Mammary microvascular endothelial cell (primary cell): ENCODE data around the gene TMEM50B. TPM values are rescaled to one million over a fixed set of nuclear protein-coding genes. Genes with fewer than 3 reads are reported as not detected.

ENCODE experiments used
- total RNA-seq: library from RNA; depleted of rRNA; stranded (reverse); fragments of >200 nt; gene quantifications from 2 replicates; pipeline ENCODE4 v1.2.3, GENCODE V29; 2015

TMEM50B gene
- 26.2 and 38.2 TPM in 2 replicates for total RNA-seq

DNA sequence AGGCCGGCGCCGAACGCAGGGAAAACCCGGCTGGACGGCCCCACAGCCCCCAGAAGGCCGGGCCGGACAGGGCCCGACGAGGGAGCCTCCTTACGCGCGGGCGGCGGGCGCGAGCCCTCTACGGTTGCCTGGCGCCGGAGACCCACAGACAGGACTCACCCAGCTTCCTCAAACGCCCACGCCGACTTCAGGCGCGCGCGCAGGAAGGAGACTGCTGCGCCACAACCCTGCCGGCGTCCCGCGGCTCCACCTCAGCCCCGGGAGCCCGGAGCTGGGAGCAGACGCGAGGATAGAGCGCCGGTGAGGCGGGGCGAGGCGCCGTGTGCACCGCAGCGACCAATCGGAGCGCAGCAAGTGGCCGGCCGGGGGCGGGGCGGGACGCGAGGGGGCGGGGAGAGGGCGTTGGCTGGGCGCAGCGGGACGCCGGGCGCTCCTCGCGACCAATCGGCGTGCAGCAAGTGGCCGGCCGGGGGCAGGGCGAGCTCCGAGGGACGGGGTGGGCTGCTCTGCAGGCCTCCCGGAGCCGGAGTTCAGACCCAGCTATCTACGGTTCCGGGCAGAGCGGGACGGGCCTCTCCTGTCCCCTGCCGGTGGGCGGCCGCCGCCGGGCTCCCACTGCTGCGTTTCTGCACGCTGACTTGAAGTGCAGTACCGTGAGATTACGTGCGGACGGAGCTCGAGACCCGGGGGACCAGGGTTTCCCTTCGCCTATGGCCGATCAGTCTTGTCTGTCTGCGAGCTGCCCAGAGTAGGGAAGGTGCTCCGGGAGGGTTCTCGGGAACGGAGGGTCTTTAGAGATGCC lies at the start of gene TMEM50B:
TSS of gene TMEM50B (minus strand) at position 296 of the 802 bp plus-strand sequence. CDS start 11,089 bp downstream, outside the sequence.

DNA sequence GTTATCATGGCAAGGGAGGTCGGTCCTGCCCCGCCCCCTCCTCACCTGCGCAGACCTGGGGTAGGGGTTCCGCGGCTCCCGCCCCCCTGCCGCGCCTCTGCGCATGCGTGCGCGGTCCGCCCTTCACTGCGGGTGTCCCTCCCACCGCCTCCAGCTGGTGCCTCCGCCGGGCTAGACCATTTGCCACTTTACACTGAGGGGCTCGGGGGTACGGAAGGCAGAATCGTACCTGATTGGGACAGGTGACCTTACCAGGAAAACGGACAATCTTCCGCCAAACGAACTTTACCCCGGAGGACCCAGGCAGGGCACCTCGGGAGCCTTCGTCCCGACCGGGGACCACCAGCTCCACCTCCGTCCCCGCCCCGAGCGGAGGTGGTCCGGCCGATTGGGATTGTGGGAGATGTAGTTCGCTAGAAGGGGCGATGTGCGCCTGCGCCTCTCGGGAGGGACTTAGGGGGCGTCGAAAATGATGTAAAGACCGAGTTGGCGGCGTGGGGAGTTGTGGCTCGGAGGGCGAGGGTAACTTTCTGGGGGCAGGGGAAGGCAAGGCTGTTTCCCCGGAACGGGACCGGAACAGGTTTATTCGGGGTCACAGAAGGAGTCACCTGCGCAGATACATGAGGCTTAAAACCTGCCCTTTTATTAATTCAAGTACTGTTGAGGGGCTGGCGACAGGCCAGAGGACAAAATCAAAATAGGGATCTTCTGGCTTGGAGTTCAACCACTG lies 11.8 kb upstream of the TMEM50B start, which contains the start of gene DNAJC28:
TSS of gene DNAJC28 (minus strand) at position 344 of the 730 bp plus-strand sequence. CDS start 2,323 bp downstream, outside the sequence.

GRCh38 chr21:33403128-33403785 lies 76.5 kb downstream of the TMEM50B start, which contains the start of gene IFNGR2:
Gene IFNGR2 (plus strand): TSS chr21:33403413. CDS start chr21:33403544, 131 bp downstream.

Other genes with a start within 250 kb of the TMEM50B start
- gene IL10RB, start 213.6 kb downstream of the TMEM50B start, total RNA-seq = 30.0 and 39.6 TPM in 2 replicates
- gene IFNAR1, start 155.0 kb downstream of the TMEM50B start, total RNA-seq = 20.7 and 28.0 TPM in 2 replicates
- 46.1 and 56.6 TPM in 2 replicates for gene IFNGR2, start 76.6 kb downstream of the TMEM50B start, total RNA-seq
- 0.64 and 2.8 TPM in 2 replicates for gene DNAJC28, start 11.7 kb upstream of the TMEM50B start, total RNA-seq
- gene GART, start 62.1 kb upstream of the TMEM50B start, total RNA-seq = 109 and 151 TPM in 2 replicates
- gene SON, start 63.1 kb upstream of the TMEM50B start, total RNA-seq = 174 and 307 TPM in 2 replicates
- gene DONSON, start 108.7 kb upstream of the TMEM50B start, total RNA-seq = 28.2 and 33.3 TPM in 2 replicates
- gene CRYZL1, start 161.8 kb upstream of the TMEM50B start, total RNA-seq = 17.8 and 23.1 TPM in 2 replicates
- 41.2 and 48.8 TPM in 2 replicates for gene ITSN1, start 162.5 kb upstream of the TMEM50B start, total RNA-seq